Keratinocyte (primary cell): ENCODE results near the gene ATAD1. TPM values are rescaled to one million over a fixed set of nuclear protein-coding genes. Genes with fewer than 3 reads are reported as not detected.
A peak's percentile ranks its signal among the peaks of the same experiment; 100 is the strongest.

Experiments used
- DNase-seq: peaks from one replicate; pipeline ENCODE4 v3.0.0-alpha.2; 2011; ENCODE audit warnings: low read depth, missing footprints, low spot score
- FAIRE-seq: peaks from 2 replicates; lab custom pipeline; 2011; peaks lifted over from hg19 to GRCh38; lab: Jason Lieb, UNC
- H2AFZ ChIP-seq: 2 replicates; pipeline ENCODE4 v1.6.0; 2012; ENCODE audit warnings: low read length, control low read depth, inconsistent platforms; ENCODE audit not compliant: control insufficient read depth
- H3K27ac ChIP-seq: 2 replicates; pipeline ENCODE4 v1.5.1; 2011; ENCODE audit warnings: low read length; ENCODE audit not compliant: control insufficient read depth, insufficient read depth
- H3K27me3 ChIP-seq: 3 replicates; pipeline ENCODE4 v1.6.0; 2011; ENCODE audit warnings: low read length; ENCODE audit not compliant: control insufficient read depth, insufficient read depth; ENCODE audit errors: extremely low read depth
- H3K36me3 ChIP-seq, 2 experiments: 2 replicates in 1 of 2; 3 replicates in 1 of 2; pipeline ENCODE4 v1.5.1; 2011; ENCODE audit warnings: low read length in 2 of 2, mild to moderate bottlenecking in 1 of 2; ENCODE audit not compliant: control insufficient read depth in 2 of 2, insufficient read depth in 2 of 2; ENCODE audit errors: extremely low read depth in 1 of 2
- H3K4me1 ChIP-seq: 3 replicates; pipeline ENCODE4 v1.5.1; 2011; ENCODE audit warnings: low read length; ENCODE audit not compliant: control insufficient read depth, insufficient read depth; ENCODE audit errors: extremely low read depth
- H3K4me2 ChIP-seq: 3 replicates; pipeline ENCODE4 v1.6.0; 2011; ENCODE audit warnings: low read depth, low read length; ENCODE audit not compliant: control insufficient read depth, insufficient read depth; ENCODE audit errors: extremely low read depth
- H3K4me3 ChIP-seq, 3 experiments: fragments of 200-600 bp in 1 of 3; sonication (generic) in 1 of 3; 2 replicates in 2 of 3; 3 replicates in 1 of 3; pipeline ENCODE4 v1.5.1; 2011 to 2016; ENCODE audit warnings: low read length in 3 of 3, mild to moderate bottlenecking in 3 of 3, control low read depth in 2 of 3, inconsistent platforms in 1 of 3, low read depth in 1 of 3, mixed read lengths in 1 of 3, mixed run types in 1 of 3, moderate library complexity in 1 of 3; ENCODE audit not compliant: control insufficient read depth in 2 of 3, insufficient read depth in 2 of 3; ENCODE audit errors: extremely low read depth in 1 of 3
- H3K79me2 ChIP-seq: 2 replicates; pipeline ENCODE4 v1.6.0; 2012; ENCODE audit warnings: low read length; ENCODE audit not compliant: control insufficient read depth, insufficient read depth
- H3K9ac ChIP-seq: 3 replicates; pipeline ENCODE4 v1.6.0; 2011; ENCODE audit warnings: low read length; ENCODE audit not compliant: control insufficient read depth, insufficient read depth; ENCODE audit errors: extremely low read depth
- H3K9me1 ChIP-seq: 3 replicates; pipeline ENCODE4 v1.6.0; 2011; ENCODE audit warnings: low read length; ENCODE audit not compliant: control insufficient read depth, insufficient read depth; ENCODE audit errors: extremely low read depth
- H3K9me3 ChIP-seq: 2 replicates; pipeline ENCODE4 v1.5.1; 2012; ENCODE audit warnings: low read depth, low read length; ENCODE audit not compliant: control insufficient read depth
- H4K20me1 ChIP-seq: 3 replicates; pipeline ENCODE4 v1.6.0; 2011; ENCODE audit warnings: low read length; ENCODE audit not compliant: control insufficient read depth, insufficient read depth; ENCODE audit errors: extremely low read depth
- CTCF ChIP-seq, 3 experiments: IDR thresholded peaks in 1 of 3; conservative IDR thresholded peaks in 1 of 3; optimal IDR thresholded peaks in 1 of 3; 2 replicates in 2 of 3; 3 replicates in 1 of 3; pipeline versions ENCODE3 to v1.5.1; 2011; ENCODE audit warnings: low read length in 3 of 3, mild to moderate bottlenecking in 3 of 3, moderate library complexity in 2 of 3, control low read depth in 1 of 3, inconsistent platforms in 1 of 3; ENCODE audit not compliant: insufficient read depth in 2 of 3; ENCODE audit errors: extremely low read depth in 1 of 3
- EZH2 ChIP-seq: IDR thresholded peaks from one replicate; pipeline ENCODE4 v1.6.1; 2012; ENCODE audit warnings: inconsistent platforms, mild to moderate bottlenecking, low read length, moderate library complexity
- dilution Hi-C: fragments of 300-500 bp; cut with MboI; formaldehyde crosslinking; loops from one replicate; pipeline ENCODE4 v1.7.0; 2020; ENCODE audit warnings: low sequenced_read_pairs; ENCODE audit not compliant: extremely low pct_ligation_motif_present
- polyA plus RNA-seq, 5 experiments: library from polyadenylated mRNA; depleted of rRNA in 3 of 5; stranded (reverse) in 3 of 5; stranded (forward) in 1 of 5; unstranded in 1 of 5; fragments of >200 nt; gene quantifications; 1 replicate in 1 of 5; 2 replicates in 3 of 5; 3 replicates in 1 of 5; pipeline versions ENCODE4 v1.2.1 to v1.2.3, GENCODE V29; 2011 to 2012; ENCODE audit warnings: missing spikeins in 2 of 5, low read depth in 1 of 5, low replicate concordance in 1 of 5

ATAD1 gene
- polyA plus RNA-seq, 1 donor (not counting 4 experiments of a cell fraction or from before 2014, with no cell fraction given) = 51.0 TPM

- Histone ChIP-seq H2AFZ (no peak overlapping the region), H3K27ac (no peak overlapping the region), H3K36me3 (peaks cover 6 to 16% of the 10 kb centered on the region in 2 experiments), H3K27me3 (no peaks in the 10 kb centered on the region), H4K20me1 (no peaks in the 10 kb centered on the region), H3K4me2 (no peak overlapping the region), H3K4me3 (no peak overlapping the region), H3K9me1 (no peaks in the 10 kb centered on the region), H3K9ac (no peak overlapping the region), H3K4me1 (no peaks in the 10 kb centered on the region), H3K79me2 (peaks cover 10% of the 10 kb centered on the region), H3K9me3 (no peaks in the 10 kb centered on the region)
- no peak for DNase-seq
- dilution Hi-C loops = no loop called here
- no peak for FAIRE-seq
- TF ChIP-seq CTCF (optimal IDR thresholded peaks at IDR 0.05 in 1 of 3, IDR thresholded peaks at IDR 0.05 in 1 of 3, conservative IDR thresholded peaks at IDR 0.05 in 1 of 3; ENCODE audit: extremely low read depth in 1 of 3, insufficient read depth in 2 of 3, low read length in 3 of 3) (no peak), EZH2 (no peak)
Measured at GRCh38 chr10:87781545-87781944, 36.5 kb downstream of the ATAD1 start.

- Histone ChIP-seq H3K4me2 (no peak overlapping the region), H3K27me3 (no peaks in the 10 kb centered on the region), H4K20me1 (no peaks in the 10 kb centered on the region), H3K4me3 (no peak overlapping the region), H3K9me1 (no peaks in the 10 kb centered on the region), H3K36me3 (peaks cover 4 to 10% of the 10 kb centered on the region in 2 experiments), H3K79me2 (peaks cover 10% of the 10 kb centered on the region), H3K27ac (no peak overlapping the region), H3K9me3 (no peaks in the 10 kb centered on the region), H3K9ac (no peak overlapping the region), H3K4me1 (peaks cover 5% of the 10 kb centered on the region), H2AFZ (no peak overlapping the region)
- TF ChIP-seq EZH2 = no peak
- no peak for TF ChIP-seq CTCF (optimal IDR thresholded peaks at IDR 0.05 in 1 of 3, IDR thresholded peaks at IDR 0.05 in 1 of 3, conservative IDR thresholded peaks at IDR 0.05 in 1 of 3; ENCODE audit: extremely low read depth in 1 of 3, insufficient read depth in 2 of 3, low read length in 3 of 3)
- dilution Hi-C loops = no loop called here
- DNase-seq = no peak
- peak; percentile 48 for FAIRE-seq
Measured at GRCh38 chr10:87776328-87776727, 41.7 kb downstream of the ATAD1 start.
